Activated T-cell treated with anti-CD3 and anti-CD28 coated beads, Interleukin-2, amount 50 U/mL, for 1 hour (primary cell): ENCODE data around the gene ICE1.
"Not testable (repeated sequence)": the region's sequence is repeated elsewhere in the genome, so short reads cannot be mapped to it uniquely, and the experiment has no call there.

Source experiments
- DNase-seq: peaks from one replicate; pipeline ENCODE4 v3.0.0-alpha.2; 2020

ICE1 gene

GRCh38 chr5:5405441-5405840 lies 17.0 kb upstream of the ICE1 start:
- no peak for DNase-seq

DNA sequence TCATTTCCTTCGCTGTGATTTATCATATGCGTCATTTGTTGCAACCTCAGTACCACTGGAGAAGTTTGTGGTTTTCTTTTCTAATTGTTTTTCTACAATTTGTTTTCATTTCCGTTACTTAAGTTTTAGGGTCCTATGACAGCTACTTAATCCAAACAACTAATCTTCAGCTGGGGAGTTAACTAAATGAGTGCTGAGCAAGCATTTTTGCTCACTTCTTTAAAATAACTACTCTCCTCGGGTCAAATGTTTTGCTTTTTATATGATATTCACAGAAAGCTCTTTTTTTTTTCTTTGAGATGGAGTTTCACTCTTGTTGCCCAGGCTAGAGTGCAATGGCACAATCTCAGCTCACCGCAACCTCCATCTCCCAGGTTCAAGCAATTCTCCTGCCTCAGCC lies 14.6 kb upstream of the ICE1 start:
- DNase-seq, result no peak

DNA sequence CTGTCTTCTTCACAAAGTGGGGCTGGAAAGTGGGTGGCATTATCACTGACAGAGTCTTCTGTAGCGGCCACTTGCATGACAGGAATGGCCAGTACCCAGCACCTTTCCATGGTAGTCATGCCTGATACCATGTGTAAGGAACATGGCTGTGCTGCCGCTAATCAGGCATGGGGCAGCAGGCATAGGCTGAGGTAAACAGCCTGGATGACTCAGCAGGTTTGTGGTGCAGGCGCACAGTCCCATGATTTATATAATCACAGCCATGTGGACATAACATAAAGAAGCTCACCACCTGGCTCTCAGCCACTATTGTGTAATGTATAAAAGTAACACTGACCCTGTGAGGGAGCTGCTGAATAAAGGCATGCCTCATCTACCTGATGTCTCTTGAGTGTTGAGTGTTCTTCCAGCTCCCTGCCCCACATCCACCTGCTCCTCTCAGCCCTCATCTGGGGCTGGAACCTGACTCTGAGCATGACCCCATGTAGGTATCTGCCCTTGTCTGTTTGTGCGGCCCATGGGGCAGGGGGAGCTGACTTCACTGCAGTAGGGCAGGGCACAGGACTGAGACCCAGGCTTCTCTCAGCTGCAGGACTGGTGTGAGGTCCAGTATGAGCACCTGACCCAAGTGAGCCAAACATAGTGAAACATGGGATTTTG lies 13.2 kb upstream of the ICE1 start:
- DNase-seq, result no peak

DNA sequence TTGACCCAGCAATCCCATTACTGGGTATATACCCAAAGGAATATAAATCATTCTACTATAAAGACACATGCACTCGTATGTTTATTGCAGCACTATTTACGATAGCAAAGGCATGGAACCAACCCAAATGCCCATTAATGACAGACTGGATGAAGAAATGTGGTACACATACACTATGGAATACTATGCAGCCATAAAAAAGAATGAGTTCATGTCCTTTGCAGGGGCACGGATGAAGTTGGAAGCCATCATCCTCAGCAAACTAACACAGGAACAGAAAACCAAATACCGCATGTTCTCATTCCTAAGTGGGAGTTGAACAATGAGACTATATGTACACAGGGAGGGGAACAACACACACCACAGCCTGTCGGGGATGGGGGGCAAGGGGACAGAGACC lies 8.6 kb upstream of the ICE1 start:
- not testable (repeated sequence) for DNase-seq

- DNase-seq, result no peak
These were observed 7.5 kb upstream of the ICE1 start for GRCh38 chr5:5414999-5415398.

DNA sequence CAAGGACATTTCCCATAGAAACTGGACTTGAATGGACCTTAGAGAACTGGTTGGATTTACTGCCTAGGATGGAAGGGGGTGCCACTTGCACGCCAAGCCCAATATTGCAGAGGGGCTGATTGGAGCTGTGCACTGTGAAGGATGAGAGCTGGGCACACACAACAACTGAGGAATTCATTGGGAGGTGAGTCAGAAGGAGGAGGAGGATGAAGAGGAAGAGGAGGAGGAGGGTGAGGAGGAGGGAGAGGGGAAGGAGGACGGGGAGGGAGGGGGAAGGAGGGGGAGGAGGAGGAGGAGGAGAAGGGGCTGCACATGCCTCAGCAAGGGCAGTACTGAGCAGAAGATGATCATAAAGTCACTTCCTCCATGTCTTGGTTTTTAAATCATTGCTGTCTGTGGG lies 5.7 kb upstream of the ICE1 start:
- no peak for DNase-seq

DNA sequence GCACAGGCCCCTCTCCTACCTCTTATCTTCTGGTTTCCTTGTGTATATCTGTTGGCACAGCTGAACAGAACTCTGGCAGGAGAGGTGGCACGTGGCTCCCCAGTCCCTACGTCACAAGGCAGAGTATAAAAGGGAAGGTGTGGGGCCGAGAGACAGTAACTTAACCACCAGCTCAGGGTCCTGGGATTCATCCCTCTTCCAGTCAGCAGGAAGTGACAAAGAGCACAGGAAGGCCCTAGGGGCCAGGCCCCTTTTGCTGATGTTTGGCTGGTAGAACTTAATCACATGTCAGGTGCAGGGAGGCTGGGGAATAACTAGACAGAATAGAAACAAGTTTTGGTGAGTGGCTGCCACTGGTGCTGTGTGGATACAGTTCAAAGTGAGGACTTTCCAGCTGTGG lies 4.5 kb upstream of the ICE1 start:
- no peak for DNase-seq

- DNase-seq, result no peak
These were observed 3.7 kb upstream of the ICE1 start for GRCh38 chr5:5418764-5419163.

- no peak for DNase-seq
These were observed 2.9 kb upstream of the ICE1 start for GRCh38 chr5:5419291-5420210.

DNA sequence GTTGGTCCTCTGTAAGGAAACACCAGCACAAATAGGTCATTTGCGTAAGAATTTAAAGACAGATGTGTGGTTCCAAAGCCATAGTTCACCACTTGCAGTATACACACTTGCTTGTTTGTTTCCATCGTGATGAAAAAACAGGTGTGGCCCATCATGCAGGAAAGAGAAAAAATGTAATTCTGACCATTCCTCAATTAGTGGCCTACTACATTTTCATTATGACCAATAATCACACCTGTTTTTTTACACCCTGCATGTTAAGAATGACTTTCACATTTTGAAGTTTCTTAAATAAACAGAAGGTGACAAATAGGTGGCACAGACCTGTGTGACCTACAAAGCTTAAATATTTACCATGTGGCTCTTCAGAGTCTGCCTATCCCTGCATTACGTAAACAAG lies 2.2 kb upstream of the ICE1 start:
- DNase-seq, result no peak

DNA sequence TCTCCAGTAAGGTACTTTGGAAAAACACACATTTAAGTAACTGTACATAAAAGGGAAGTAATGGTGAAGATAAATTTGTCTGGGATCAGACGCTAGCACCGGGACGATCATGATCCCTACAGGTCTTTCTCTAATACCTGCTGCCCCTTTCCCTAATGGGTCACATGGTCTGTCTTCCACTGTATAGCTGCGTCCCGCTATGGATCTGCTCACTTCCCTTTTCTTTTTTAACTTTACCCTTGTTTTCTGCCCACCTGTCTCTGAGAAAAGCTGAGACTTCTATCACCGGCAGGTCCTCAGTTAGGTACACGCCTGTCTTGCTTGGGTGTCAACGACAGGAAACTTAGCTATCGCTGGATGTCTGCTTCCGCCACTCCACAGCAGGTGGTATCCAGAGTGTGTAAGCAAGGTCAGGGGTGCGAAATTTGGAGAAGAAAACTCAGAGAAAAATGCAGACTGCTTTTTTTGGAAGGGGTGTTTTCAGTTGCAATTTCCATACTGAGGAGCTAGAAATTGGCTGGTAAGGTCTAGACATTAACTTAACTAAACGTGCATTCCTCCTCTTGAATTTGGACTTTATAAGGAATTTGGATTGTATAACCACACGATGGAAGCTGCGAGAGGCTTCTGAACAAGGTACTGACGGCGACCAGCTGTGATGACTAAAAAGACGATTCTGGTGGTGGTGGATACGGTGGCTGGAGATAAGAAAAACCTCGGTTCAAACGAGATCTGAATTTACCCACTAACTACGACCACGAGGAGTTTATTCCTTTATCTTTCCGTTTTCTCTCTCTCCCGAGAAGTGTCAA lies 1.1 kb upstream of the ICE1 start:
- DNase-seq, result peak; percentile 27

DNA sequence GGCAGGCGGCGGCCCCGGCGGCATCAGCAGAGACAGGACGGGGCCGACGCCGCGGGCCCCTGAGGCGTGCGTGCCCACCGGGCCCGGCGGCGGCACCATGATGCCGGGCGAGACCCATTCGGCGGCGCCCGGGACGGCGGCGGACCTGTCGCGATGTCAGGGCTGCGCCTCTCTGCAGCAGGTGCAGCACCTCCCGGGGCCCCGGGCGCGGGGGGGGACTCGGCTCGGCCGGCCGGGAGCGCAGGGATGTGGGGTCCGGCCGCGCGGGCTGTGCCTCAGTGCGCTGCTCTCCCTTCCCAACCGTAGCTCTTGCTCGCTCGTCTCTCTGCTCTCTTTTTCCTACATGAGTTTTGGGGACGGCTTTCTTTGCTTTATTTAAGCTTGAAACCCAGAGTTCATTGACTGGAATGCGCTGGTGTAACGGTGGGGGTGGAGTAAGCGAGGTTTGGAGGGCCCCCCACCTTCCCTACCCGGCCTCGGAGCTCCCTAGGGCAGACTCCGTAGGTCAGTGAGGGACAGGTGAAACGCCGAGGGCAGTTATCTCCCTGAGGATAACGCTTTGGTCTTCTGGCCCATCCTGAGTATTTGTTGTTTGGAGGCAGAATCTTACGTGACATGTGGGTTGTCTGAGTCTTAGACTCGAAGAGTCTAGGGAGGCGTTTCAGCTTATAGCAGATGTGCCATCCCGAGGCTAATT lies 490 bp downstream of the ICE1 start:
- DNase-seq, result no peak

GRCh38 chr5:5423586-5423985 lies 1.1 kb downstream of the ICE1 start:
- DNase-seq, result no peak

GRCh38 chr5:5424736-5425135 lies 2.3 kb downstream of the ICE1 start:
- no peak for DNase-seq

GRCh38 chr5:5430136-5430535 lies 7.7 kb downstream of the ICE1 start:
- no peak for DNase-seq

DNA sequence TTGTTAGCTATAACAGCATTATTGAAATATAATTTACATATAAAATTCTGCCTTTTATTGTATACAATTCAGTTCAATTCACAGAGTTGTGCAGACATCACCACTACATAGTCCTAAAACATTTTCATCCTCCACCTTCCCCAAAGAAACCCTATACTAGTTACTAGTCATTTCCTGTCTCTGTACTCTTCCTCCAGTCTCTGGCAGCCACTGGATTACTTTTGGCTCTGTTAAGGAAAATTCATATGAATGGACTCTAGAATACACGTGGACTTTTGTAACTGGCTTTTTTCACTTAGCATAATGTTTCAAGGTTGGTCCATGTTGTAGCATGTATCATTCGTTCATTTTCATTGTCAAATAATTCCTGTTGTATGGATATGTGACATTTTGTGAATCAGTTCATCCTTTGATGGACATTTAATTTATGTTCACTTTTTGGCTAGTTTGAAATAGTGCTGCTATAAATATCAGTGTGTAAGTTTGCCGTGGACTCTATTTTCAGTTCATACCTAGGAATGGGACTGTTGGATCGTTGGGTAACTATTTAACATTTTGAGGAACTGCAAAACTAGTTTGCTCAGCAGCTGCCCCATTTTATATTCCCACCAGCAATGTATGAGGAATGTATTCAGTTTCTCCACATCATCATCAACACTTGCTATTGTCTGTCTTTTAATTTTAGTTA lies 9.7 kb downstream of the ICE1 start:
- DNase-seq, result no peak

DNA sequence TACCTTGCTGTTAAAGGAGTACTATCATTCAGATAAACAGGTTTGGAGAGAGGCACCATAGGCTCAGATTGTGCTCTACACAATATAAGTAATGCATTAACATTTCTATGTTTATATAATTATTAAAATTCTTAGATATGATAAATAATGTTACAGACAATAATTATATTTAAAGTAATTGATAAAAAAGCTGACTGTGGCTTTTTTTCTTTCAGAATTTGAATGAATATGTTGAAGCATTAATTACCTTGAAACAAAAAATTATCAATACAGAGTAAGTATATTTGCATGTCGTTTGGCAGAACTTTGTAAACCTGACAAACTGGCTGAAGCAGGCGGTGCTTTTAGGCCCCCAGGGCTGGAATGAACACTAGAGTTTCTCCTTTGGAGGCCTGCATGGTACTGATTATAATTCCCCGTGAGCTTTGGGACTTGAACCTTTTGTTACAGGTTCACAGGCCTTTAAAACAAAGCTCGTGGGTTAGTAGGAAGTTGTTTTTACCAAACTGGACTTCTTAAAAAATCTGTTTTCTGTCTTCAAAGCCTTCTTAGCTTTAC lies 13.8 kb downstream of the ICE1 start:
- DNase-seq, result no peak

GRCh38 chr5:5437227-5438172 lies 15.0 kb downstream of the ICE1 start:
- DNase-seq, result no peak

DNA sequence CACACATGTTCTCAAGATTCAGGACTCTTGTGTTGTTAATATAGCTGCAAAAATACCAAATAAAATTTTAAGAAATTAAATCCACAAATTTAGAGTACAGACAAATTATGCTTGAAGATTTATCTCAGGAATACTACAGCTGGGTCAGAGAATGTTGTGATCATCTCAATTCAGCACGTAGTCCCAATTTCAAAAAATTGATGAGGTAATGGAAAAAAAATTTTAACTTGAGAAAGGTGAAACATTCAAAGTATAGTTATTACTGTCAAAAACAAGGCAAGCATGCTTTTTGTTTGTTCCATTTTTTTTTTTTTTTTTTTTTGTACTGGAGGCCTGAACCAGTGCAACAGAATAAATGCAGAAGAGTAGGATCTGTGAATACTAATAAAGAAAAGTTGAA lies 29.4 kb downstream of the ICE1 start:
- DNase-seq, result no peak

- DNase-seq, result no peak
These were observed 30.7 kb downstream of the ICE1 start for GRCh38 chr5:5453131-5453530.

DNA sequence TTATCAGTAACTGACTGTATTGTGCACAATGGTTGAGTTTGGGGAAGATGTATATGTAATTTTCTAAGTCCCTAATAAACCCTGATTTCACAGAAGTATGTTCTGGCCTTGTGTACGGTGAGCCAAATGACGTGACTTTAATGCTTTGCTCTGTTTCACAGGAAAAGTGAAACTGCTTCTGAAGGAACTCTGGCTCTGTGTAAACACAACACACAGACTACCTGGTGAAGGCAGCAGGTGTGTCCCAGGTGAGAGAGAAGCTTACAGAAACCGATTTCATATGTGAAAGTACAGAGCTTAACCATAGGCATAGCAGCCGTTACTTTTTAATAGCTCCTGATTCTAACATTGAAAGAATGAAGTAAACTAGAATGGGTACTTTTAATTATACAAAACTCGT lies 31.9 kb downstream of the ICE1 start:
- no peak for DNase-seq
